PFSK-1 (cell line): Measurements from ENCODE around the gene KLF13.

Experiments used
- FOXP2 ChIP-seq: optimal IDR thresholded peaks from 2 replicates; pipeline ENCODE3; 2011; ENCODE audit warnings: borderline replicate concordance, control low read depth, inconsistent platforms; ENCODE audit not compliant: insufficient read depth; ENCODE audit errors: extremely low read length, extremely low read depth
- POLR2AphosphoS5 ChIP-seq: IDR thresholded peaks from 2 replicates; pipeline ENCODE4 v1.6.1; 2012; ENCODE audit warnings: low read depth, mild to moderate bottlenecking, control low read depth, low read length, moderate library complexity
- REST ChIP-seq, 2 experiments: IDR thresholded peaks; 2 replicates each; pipeline versions ENCODE4 v1.6.1 to v1.8.0; 2011 to 2012; ENCODE audit warnings: low read depth in 2 of 2, low read length in 2 of 2, control low read depth in 1 of 2, inconsistent platforms in 1 of 2, mild to moderate bottlenecking in 1 of 2, moderate library complexity in 1 of 2; ENCODE audit not compliant: insufficient read depth in 1 of 2
- SIN3A ChIP-seq: IDR thresholded peaks from 2 replicates; pipeline ENCODE4 v1.6.1; 2012; ENCODE audit warnings: mild to moderate bottlenecking, low read length, moderate library complexity, borderline replicate concordance; ENCODE audit not compliant: insufficient read depth
- TAF1 ChIP-seq: IDR thresholded peaks from 2 replicates; pipeline ENCODE4 v1.6.1; 2012; ENCODE audit warnings: low read length, control low read depth, borderline replicate concordance; ENCODE audit not compliant: insufficient read depth

The KLF13 gene

GRCh38 chr15:31311735-31312619, 14.7 kb upstream of the KLF13 start:
- TF ChIP-seq POLR2AphosphoS5 (no peak), SIN3A (no peak), FOXP2 (no peak), TAF1 (no peak), REST (IDR thresholded peaks at IDR 0.05; ENCODE audit: insufficient read depth in 1 of 2, low read depth in 2 of 2, low read length in 2 of 2) (no peak)

- TF ChIP-seq TAF1 (no peak), FOXP2 (no peak), SIN3A (no peak), POLR2AphosphoS5 (no peak), REST (IDR thresholded peaks at IDR 0.05; ENCODE audit: insufficient read depth in 1 of 2, low read depth in 2 of 2, low read length in 2 of 2) (no peak)
Observed at GRCh38 chr15:31313223-31313622, 13.4 kb upstream of the KLF13 start.

GRCh38 chr15:31314380-31314779, 12.3 kb upstream of the KLF13 start:
- TF ChIP-seq REST (IDR thresholded peaks at IDR 0.05; ENCODE audit: insufficient read depth in 1 of 2, low read depth in 2 of 2, low read length in 2 of 2) (no peak), SIN3A (no peak), TAF1 (no peak), POLR2AphosphoS5 (no peak), FOXP2 (no peak)

GRCh38 chr15:31316135-31316795, 10.4 kb upstream of the KLF13 start:
- no peak for TF ChIP-seq REST (IDR thresholded peaks at IDR 0.05; ENCODE audit: insufficient read depth in 1 of 2, low read depth in 2 of 2, low read length in 2 of 2)
- TF ChIP-seq SIN3A: no peak
- no peak for TF ChIP-seq POLR2AphosphoS5
- no peak for TF ChIP-seq FOXP2
- TF ChIP-seq TAF1: no peak

GRCh38 chr15:31317017-31317416, 9.6 kb upstream of the KLF13 start:
- TF ChIP-seq SIN3A: no peak
- TF ChIP-seq POLR2AphosphoS5: no peak
- no peak for TF ChIP-seq FOXP2
- no peak for TF ChIP-seq REST (IDR thresholded peaks at IDR 0.05; ENCODE audit: insufficient read depth in 1 of 2, low read depth in 2 of 2, low read length in 2 of 2)
- no peak for TF ChIP-seq TAF1
